Ramos (cell line): ENCODE data around the gene SOX4.

Experiments used
- in situ Hi-C: fragments of 300-500 bp; cut with MboI; formaldehyde crosslinking; loops from one replicate; pipeline ENCODE4 v1.14.3; 2022; ENCODE audit warnings: low sequenced_read_pairs; ENCODE audit not compliant: unreplicated experiment

The SOX4 gene

DNA sequence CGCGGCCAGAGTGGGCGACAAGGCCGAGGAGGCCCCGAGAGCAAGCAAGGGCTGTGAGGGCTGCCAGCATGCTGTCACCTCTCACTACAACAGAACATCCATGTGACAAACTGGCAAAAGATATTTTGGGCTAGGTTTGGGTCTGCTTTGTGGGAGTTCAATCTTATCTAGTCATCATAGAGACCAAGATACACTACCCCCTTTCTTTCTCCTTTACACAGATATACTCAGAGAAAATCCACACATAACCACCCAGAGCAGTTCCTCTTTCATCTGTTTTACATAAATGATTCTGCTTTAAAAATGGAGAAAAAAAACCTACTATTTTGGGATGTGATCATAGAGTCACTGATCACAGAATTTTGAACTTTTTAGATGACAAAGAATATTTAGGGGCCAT is 16.8 kb downstream of the SOX4 start:
- in situ Hi-C loops = no loop called here

- in situ Hi-C loops = no loop called here
These were observed 17.9 kb downstream of the SOX4 start for GRCh38 chr6:21611485-21611884.

DNA sequence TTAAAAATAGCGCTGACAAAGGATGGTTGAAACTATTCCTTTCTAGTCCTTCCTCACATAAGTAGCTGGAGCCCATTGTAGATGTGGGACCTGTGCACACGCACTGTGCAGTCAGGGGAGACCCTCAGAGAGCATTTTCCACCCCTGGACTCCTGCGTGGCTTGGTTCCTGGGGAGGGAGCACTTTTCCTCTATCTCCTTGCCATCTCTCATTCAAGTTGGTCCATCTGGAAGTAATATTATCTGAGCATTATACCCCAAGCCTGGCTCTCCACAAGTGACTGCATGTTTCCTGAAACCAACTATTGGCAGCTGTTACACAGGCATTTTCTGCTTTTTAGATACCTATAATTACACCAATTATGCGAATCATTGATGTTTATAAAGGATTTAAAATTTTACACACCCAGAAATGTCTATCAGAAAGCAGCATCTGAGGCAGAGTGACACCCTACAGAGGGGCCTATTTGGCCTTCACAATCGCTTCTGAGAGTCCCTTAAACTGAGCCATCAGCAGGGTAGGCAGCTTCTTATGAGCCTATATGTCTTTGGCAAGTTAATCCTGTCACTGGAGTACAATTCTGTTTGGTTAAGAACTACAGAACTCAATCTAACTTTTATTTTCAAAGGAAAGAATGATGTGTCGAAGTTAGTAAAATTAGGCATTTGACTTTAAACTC is 18.7 kb downstream of the SOX4 start:
- in situ Hi-C loops = no loop called here

DNA sequence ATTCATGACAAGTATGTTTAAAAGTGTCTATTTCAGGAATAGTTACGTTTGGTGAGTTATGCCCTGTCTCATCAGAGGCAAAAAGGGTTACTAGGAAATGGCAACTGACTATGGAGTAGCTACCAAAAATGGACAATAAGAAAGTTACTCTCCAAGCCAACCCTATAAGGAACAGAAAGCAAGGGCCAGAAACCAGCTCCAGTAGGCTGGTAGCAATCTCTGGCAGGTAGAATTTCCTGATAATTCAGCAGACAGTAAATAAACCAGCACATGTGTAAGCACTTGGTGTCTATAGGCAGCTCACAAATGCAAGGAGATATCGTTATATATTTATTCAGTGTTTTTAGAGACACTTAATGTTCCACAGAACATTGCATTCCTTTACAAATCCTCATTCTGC is 20.3 kb downstream of the SOX4 start:
- in situ Hi-C loops = no loop called here

GRCh38 chr6:21614226-21614625 is 20.7 kb downstream of the SOX4 start:
- in situ Hi-C loops = no loop called here

- in situ Hi-C loops = no loop called here
These were observed 22.0 kb downstream of the SOX4 start for GRCh38 chr6:21615504-21615903.

DNA sequence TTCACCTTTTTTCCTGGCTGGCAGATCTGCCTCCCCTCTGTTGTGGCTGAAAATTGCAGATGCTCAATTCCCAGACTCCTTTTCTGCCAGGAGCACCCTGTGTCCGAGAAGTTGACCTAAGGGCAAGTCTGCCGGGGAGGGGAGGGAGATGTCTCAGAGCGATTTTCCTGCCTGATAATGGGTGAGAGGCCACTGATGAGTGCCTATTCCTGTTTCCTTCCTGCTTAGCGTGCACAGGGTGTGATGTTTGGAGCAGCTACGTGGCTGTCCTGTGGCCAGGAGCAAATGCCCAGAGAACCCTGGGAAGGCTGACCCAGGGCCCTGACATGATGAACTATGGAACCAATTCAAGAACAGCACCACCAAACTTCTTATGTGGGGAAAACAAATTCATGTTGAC is 22.5 kb downstream of the SOX4 start:
- in situ Hi-C loops = no loop called here

- in situ Hi-C loops = no loop called here
These were observed 32.1 kb downstream of the SOX4 start for GRCh38 chr6:21625642-21626041.

GRCh38 chr6:21626756-21627155 is 33.2 kb downstream of the SOX4 start:
- in situ Hi-C loops = no loop called here

DNA sequence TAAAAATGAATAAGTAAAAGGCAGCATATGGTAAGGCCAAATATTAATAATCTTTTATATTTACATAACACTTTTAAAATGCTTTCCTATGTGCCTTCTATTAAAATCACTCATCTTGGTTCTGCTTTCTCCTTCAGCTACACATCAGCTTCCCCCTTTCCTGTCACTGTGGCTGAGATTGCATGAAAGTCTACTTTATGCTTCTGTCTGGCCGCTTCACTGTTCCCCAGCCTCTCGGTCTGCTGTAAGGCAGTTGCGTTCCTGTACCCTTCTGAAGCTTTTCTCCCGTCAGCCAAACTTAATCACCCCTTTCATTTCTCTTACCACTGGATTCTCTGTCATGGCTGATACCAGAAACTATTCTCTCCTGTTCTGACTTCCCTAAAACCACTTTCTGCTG is 34.6 kb downstream of the SOX4 start:
- in situ Hi-C loops = no loop called here

GRCh38 chr6:21633511-21634109 is 40.1 kb downstream of the SOX4 start:
- in situ Hi-C loops = no loop called here

DNA sequence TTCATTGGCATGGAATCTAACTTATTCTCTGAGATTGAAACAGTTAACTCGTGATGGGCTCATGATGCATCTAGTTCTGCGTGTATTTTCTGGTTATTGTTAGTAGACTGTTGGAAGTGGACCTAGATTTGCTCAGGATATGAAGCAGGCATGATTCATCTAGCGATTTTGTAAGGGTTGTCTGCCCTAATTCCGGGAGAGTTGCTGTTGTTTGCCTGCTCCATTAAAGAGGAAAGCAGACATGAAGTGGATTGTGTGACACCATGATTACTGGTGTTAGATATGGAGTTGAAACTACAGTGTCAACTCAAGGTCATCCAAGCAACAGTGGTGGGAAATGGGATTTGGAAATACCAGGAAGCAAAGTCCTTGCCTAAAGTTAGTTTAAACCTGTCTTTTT is 41.0 kb downstream of the SOX4 start:
- in situ Hi-C loops = no loop called here

GRCh38 chr6:21636876-21637275 is 43.3 kb downstream of the SOX4 start:
- in situ Hi-C loops = no loop called here

GRCh38 chr6:21639316-21639715 is 45.8 kb downstream of the SOX4 start:
- in situ Hi-C loops = no loop called here
